ENCODE results near the gene C16orf54.

- TF ChIP-seq TEAD4 (IDR thresholded peaks at IDR 0.05), result no peak
- TF ChIP-seq YY1 (IDR thresholded peaks at IDR 0.05; ENCODE audit: low read depth), result no peak
- TF ChIP-seq CREB1 (IDR thresholded peaks at IDR 0.05; ENCODE audit: low read depth), result no peak
- TF ChIP-seq EP300 (IDR thresholded peaks at IDR 0.05; ENCODE audit: borderline replicate concordance), result no peak
- no peak for TF ChIP-seq TAF1 (IDR thresholded peaks at IDR 0.05; ENCODE audit: low read depth)
- TF ChIP-seq CEBPB (IDR thresholded peaks at IDR 0.05), result no peak
- TF ChIP-seq RAD21 (IDR thresholded peaks at IDR 0.05; ENCODE audit: low read depth), result no peak
- TF ChIP-seq REST (IDR thresholded peaks at IDR 0.05; ENCODE audit: low read depth), result no peak
- no peak for TF ChIP-seq TCF12 (IDR thresholded peaks at IDR 0.05; ENCODE audit: low read depth)
- no peak for TF ChIP-seq ZBTB7A (IDR thresholded peaks at IDR 0.05; ENCODE audit: low read depth)
Observed at GRCh38 chr16:29697391-29697790, 48.4 kb downstream of the C16orf54 start.

Measured in Ishikawa (cell line).